GM19099 (cell line): ENCODE data around the gene SH3RF3.

ENCODE experiments used
- POLR2A ChIP-seq: IDR thresholded peaks from 3 replicates; pipeline ENCODE4 v1.6.1; 2011; ENCODE audit warnings: low read depth; ENCODE audit not compliant: insufficient read length; ENCODE audit errors: extremely low read depth

Gene SH3RF3

DNA sequence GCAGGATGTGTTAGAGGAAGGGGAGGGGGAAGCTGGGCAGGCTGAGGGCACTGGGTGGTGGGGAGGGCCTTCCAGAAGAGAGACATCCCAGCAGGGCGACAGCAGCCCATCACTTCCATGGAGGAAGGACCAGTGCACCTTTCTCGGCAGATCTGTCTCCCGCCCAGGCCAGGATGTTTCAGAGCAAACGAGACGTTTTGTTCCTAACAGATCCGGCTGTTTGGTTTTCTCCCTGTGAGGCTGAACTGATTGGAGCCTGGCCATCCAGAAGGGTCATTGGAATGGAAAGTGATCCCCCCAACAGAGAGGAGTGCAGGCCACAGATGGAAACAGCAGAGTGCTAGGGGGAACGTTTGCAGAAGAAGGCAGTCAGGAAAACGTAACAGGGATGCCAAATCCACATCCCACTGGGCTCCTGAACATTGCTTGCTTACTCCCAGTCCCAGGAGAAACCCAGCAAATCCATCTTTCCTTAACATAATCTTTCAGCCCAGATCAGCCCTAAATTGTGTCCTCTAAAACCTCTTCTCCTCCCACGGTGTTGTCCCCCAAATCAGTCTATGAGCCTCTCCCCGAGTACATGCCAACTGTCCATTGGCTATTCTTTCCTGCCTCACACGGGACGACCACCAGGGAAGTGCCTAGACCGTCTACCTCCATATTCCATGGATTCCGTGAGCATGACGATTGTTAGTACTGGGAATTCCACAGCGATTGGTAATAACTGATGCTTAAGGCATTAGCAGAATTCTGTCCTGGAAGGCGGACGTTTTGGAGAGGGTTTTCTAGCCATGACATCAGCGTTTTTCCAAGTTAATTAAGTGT lies 357.9 kb downstream of the SH3RF3 start:
- no peak for TF ChIP-seq POLR2A

DNA sequence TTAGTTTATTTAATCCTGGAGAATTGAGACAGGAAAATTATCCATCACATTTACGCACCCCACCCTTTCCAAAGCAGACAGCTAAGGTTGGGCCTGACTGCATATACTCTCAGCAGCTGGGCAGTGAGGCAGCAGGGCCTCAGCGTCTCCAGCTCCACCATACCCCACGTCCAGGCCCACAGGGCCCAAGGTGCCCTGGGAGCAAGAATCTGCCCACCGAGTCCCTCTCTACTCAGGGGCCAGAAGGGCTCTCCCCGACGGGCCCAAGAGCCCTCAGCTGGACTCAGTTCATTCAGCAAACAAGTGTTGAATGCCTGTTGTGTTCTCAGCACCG lies 358.5 kb downstream of the SH3RF3 start:
- no peak for TF ChIP-seq POLR2A

DNA sequence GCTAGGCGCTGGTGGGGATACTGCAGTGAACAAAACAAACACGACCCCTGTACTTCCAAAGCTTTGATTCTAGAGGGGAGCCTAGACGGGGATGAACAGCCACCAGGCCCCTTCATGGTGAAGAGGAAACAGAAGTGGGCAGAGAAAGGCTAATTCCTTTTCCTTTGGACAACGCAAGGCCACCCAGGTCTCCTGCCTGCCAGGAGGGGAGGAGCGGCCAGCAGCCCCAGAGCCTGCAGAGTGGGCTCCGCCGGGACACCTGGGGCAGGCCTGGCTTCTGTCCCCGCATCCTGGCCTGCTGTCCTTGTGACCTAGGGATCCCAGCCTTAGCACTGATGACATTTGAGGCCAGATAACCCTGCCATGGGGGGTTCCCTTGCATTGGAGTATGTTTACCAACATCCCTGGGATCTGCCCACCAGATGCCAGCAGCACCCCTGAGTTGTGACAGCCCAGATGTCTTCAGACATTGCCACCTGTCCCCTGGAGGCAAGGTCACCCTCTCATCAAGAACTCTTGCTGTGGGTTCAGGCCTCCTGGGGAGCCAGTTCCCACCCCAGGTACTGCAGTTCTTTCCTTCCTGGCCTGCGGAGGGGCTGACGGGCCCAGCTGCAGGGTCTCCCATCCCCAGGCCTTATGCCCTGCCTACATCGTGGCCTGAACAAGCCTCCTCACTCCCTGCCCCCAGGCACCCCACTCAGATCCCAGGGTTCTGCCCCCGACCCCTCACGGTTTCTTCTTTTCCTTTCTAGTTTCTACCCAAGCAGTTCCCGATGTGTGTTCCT lies 359.1 kb downstream of the SH3RF3 start:
- no peak for TF ChIP-seq POLR2A

DNA sequence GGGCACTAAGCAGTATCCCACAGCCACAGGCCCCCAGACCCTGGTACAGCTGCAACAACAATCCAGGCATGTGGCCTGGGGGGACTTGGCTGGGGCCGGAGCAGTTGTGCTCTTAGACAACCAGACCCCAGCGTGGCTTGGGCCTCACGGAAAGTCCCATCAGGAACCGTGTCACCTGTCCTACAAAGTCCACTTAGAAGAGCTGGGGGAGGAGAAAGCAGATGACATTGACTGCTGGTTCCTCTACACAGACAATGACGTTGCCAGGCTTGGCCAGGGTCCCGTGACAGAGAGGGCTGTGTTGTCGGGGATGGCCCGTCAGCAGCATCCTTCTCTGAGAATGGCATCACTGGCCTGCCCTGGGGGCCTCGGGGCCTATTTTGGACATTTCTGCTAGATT lies 360.3 kb downstream of the SH3RF3 start:
- no peak for TF ChIP-seq POLR2A

DNA sequence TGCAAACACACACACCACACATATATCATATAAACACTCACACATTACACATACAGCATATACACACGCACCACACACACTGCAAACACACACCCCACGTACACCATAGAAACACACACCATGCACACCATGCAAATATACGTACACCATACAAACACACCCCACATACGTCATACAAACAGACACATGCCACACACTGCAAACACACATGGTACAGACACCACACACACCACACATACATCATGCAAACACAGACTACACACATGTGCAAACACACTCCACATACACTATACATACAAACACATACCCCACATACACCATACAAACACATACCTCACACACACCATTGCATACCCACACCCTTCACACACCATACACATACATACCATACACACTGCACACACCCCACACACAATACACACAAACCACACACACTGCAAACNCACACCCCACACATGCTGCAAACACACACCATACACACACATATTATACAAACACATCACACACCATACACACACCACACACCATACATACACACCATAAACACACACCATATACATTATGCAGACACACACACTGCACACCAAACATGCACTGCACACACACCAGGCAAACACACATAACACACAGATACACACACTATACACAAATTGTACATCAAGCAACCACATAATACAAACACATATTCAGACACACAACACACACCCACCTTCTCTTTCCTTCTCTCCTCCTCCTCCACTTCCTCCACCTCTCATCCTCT lies 364.4 kb downstream of the SH3RF3 start:
- TF ChIP-seq POLR2A = no peak

DNA sequence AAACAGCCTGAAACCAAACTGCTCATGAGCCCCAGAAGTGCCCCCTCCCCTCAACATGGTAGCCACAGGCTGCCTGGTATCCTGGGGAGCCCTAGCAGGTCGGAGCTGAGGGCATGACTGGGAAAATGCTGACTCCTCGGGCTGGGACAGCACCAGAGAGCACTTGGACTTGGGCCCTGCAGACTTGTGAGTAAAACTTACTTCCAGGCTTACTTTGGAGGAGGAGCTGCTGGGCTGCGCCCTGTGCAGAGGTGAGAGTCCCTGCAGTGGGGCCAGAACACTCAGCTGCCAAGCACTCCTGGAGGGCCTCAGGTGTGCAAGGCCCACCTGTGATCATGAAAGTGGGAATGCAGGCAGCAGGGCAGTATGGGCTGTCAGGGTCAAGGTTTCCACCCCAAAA lies 365.3 kb downstream of the SH3RF3 start:
- TF ChIP-seq POLR2A = no peak

DNA sequence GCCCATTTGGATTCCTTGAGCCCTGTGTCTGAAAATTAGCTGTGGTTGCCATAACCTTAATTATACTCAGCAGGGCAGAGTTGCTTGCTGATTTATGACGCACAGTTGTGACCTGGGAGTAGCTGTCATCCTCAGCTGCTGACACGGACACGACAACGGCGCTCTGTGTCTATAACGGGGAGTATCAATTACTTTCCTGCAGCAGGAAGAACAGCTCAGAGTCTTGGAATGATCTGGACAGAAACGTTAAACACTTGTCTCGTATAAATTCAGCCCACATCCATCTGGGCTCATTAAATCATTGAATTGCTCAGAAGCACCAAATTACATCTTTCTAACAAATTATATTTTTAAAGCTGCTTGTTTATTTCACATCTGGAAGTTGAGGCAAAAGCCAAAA lies 368.5 kb downstream of the SH3RF3 start:
- TF ChIP-seq POLR2A = no peak

DNA sequence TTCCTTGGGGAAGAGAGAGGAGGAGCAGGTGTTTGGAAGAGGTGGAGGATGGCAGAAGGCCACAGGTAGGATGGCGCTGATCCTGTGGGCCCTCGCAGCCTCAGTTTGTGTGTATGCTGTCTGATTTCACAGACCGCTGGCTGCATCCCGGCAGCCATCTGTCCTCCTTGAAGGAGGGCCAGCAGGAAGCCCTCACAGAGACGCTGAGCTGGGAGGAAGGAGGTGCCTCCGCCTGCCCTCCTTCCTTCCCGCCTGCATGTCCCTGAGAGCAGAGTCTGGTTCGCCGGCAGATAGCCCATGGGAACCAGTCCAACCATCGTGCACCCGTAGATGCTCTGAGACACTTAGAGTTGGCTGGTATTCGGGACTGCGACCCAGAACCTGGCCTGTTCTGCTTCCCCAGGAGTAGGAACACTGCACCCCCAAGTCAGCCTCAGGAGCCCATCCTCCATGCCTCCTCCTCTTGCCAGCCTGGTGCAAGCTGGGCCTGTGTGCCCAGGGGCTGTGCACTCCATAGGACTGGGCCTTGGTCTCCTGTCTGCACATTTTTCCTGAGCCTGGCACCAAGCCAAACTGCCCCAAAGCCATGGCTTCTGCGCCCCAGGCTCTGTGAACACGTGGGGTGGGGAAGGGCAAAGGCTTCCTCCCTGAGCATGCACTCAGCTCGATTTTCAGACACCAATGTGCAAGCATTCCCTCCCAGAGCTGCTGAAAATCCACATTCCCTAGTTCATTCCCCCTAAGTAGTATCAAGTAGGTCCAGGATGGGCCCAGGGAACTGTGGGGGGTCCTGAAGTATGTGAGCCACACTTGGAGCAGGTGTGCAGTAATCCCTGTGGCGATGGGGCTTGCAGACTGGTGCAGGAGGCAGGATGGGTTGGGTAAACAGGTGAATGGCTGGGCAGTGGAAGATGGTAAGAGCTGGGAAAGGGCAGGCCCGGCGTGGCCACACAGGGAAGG lies 369.2 kb downstream of the SH3RF3 start:
- TF ChIP-seq POLR2A = no peak

DNA sequence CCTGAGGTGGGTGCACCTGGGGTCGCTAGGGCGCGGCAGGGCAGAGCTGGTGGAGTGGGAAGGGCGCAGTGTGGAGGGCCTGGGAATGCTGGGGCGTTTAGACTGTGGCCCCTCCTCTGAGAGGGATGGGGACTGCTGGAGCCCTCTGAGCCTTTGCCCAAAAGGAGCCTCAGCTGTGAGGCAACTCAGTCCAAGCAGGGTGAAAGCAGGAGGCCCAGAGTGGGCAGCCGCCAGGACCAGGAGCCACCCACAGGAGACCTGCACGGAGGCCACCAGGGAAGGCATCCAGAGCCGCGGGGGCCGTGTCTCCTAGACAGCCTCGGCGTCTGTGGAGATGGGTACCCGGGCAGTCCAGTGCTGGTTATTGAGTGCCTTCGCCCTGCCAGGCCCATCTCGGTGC lies 369.9 kb downstream of the SH3RF3 start:
- TF ChIP-seq POLR2A = no peak

DNA sequence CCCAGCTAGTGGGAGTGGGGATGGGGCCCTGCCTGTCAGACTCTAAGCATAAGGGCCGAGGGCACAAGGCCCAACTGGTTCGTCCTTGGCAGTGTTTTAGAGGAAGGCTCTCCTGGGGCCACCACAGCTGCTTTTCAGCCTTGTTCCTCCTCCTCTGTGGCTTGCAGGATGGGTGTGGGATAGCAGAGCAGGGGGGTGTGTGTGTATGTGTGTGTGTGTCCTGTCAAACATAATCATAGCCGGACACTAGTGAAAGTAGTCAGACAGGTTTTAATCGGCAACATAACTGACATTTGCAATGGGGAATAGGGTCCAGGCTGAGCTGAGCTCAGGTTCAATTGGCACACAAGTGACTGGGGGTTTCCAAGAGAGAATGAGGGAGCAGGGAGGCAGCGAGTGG lies 370.6 kb downstream of the SH3RF3 start:
- no peak for TF ChIP-seq POLR2A

DNA sequence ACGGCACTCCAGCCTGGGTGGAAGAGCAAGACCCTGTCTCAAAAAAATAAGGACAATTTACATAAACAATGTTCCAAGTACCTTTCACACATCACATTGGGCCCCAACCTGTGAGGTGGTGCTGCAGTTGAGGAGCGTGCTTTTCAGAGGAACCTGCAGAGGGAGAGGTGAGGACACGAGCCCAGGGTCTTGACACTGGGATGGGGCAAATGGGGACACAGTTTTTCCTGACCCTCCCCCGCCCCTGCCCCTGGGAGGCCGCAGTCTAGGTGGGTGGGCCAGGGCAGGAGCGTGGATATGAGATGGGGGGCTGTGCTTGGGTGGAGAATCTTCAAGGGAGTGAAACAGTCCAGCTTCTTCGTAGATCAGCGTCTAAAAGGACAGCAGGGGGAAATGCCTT lies 371.9 kb downstream of the SH3RF3 start:
- TF ChIP-seq POLR2A = no peak

DNA sequence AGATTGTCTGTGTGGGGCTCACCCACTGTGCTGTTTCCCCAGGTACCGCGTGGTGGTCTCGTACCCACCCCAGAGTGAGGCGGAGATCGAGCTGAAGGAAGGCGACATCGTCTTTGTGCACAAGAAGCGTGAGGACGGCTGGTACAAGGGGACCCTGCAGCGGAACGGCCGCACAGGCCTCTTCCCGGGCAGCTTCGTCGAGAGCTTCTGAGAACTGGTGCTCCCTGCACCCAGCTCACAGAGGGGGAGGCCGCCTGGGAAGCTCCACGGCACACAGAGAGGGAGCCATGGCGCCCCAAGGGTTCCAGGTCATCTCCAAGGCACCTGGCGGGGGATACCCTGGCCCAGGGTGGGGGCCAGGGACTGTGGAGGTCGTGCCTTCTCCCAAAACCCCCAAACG lies 372.5 kb downstream of the SH3RF3 start:
- no peak for TF ChIP-seq POLR2A

DNA sequence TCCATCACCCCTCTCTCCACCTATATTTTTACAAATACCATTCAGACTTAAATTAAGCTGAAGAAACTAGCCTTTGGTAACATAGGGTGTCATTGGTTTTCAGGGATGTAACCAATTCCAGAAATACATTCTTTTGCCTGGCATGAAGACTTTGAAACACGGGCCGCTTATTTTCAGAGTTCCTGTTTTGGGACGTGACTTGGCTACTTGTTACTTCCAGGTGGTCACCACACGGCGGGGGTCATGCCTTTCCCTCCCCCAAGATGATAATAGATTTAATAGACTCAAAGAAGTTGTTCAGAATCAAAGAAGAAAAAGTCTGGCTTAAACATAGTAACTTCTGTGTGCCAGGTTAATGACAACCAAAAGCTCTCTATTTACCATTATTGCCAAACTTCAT lies 374.2 kb downstream of the SH3RF3 start:
- no peak for TF ChIP-seq POLR2A

DNA sequence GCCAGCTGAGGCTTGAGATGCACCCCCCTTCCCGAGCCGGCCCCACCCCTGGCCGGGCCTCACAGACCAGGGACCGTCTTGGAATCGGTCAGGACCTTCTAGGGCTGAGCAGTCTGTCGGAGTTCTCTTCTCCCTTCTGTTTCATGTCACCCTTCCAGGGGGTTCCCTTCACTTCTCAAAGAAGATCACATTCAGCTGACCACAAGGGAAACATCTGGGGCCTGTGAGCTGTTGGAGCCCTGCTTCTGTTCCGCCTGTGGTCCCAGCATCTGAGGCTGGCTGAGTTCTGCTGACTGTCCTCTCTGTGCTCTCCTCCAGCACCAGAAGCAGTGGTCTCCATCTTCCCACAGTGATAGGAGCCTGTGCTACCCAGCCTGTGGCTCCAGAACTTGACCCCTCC lies 378.2 kb downstream of the SH3RF3 start:
- no peak for TF ChIP-seq POLR2A

DNA sequence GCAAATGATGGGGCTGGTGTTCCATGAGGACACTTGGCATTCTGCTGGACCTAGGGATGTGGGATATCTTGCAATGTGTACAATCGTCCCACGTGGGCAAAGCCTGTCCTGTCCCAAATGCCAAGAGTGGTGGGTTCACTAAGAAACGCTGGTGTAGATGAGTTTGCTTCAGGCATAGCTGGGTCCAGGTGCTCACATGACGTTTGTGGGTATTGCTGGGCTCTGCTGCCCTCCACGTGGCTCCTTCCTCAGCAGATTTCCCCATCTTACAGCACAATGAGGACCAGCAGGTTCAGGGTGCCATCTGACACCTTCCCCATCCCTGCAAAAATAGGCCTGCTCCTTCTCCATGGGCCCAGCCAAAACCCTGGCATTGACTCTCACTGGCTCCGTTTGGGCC lies 378.8 kb downstream of the SH3RF3 start:
- no peak for TF ChIP-seq POLR2A

DNA sequence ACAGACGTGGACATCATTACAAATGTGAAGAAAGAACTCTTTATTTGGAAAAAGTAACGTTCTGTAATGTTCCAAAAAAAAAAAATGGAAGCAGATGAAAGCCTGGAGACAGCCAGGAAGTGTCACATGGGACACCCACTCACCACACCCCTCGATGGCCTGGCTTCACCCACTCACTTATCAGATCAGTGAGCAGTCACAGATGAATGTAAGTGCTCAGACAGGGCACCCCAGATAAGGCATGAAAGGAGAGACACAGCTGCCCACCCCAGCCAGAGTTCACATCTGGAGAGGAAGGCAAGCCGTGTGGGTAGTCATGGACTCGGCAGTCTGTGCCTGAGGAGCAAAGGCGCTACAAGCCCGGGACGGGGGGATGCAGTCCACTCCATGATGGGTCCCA lies 379.6 kb downstream of the SH3RF3 start:
- no peak for TF ChIP-seq POLR2A
